Testis (tissue), 3 donors: ENCODE results near the gene ZNF879. TPM values are rescaled to one million over a fixed set of nuclear protein-coding genes. Genes with fewer than 3 reads are reported as not detected.

ENCODE experiments used
- DNase-seq: peaks from one replicate; pipeline ENCODE4 v3.0.0-alpha.2; 2019
- H3K27ac ChIP-seq, 2 donors: fragments of 200-600 bp; sonication (generic); one replicate each; pipeline ENCODE4 v1.5.1; 2019
- H3K27me3 ChIP-seq: fragments of 200-600 bp; sonication (generic); one replicate; pipeline ENCODE4 v1.5.1; 2019
- H3K36me3 ChIP-seq: fragments of 200-600 bp; sonication (generic); one replicate; pipeline ENCODE4 v1.5.1; 2017; ENCODE audit warnings: low read depth; ENCODE audit errors: missing control alignments
- H3K4me1 ChIP-seq: fragments of 200-600 bp; sonication (generic); one replicate; pipeline ENCODE4 v1.5.1; 2019
- H3K4me3 ChIP-seq, 2 donors: fragments of 200-600 bp; sonication (generic); one replicate each; pipeline ENCODE4 v1.5.1; 2017 to 2019
- H3K9me3 ChIP-seq: fragments of 200-600 bp; sonication (generic); one replicate; pipeline ENCODE4 v1.5.1; 2017
- POLR2A ChIP-seq: fragments of 450-650 bp; IDR thresholded peaks from one replicate; pipeline ENCODE4 v1.6.1; 2017; ENCODE audit warnings: antibody characterized with exemption, mild to moderate bottlenecking, moderate library complexity
- WGBS, 2 donors: methylation state at CpG; one replicate each; pipeline ENCODE4 v1.1.5; 2018; 5-methylcytosine and 5-hydroxymethylcytosine counted together
- intact Hi-C: fragments of 100-400 bp; cut with DNase I; formaldehyde crosslinking; loops from one replicate; pipeline ENCODE4 v1.15.1; 2023; ENCODE audit warnings: low total_unique reads
- polyA plus RNA-seq: library from polyadenylated mRNA; stranded (reverse); fragments of 350-450 nt; fragmentation: Illumina TruSeq; extraction: RNeasy Lipid Tissue Mini Kit (QIAGEN cat#74804); gene quantifications from one replicate; pipeline ENCODE4 v1.2.3, GENCODE V29; 2014; ENCODE audit warnings: low read depth, low replicate concordance; ENCODE audit not compliant: insufficient read depth
- total RNA-seq, 2 donors: library from RNA; depleted of rRNA; stranded (reverse); fragments of >200 nt; gene quantifications; one replicate each; pipeline ENCODE4 v1.2.3, GENCODE V29; 2016
- TF ChIP-seq, protein P1 (sequence below), 3 experiments: fragments of 450-650 bp in 2 of 3; fragments of 200-600 bp in 1 of 3; sonication (generic) in 1 of 3; IDR thresholded peaks; one replicate each; pipeline ENCODE4 v1.5.1; 2016 to 2019; ENCODE audit warnings: antibody characterized with exemption in 3 of 3, mild to moderate bottlenecking in 2 of 3, moderate library complexity in 1 of 3

The ZNF879 gene
- total and polyA plus RNA-seq, 3 donors from 2014 or later = 8.4 to 22.8 (median 21.8) TPM

DNA sequence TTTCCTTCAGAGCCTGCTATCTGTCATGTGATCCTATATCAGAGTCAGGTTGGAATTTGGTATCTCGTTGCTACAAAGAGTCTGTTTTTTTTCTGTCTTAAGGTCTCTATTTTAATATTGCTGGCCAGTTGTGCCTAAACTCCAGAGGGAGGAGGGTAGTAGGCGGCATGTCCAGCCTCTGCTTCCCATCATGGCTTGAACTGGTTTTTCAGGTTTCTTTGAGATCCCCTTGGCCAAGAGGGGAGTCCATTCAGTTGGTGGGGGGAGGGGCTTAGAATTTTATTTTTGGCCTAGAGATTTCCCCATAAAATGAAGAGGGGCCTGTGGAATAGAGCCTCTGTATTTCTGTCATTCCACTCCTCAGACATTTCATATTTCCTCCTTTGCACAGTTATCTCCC is 21.2 kb downstream of the ZNF879 start:
- H3K36me3 ChIP-seq = no peaks in the 10 kb centered on the region
- no peak overlapping the region for H3K27ac ChIP-seq
- DNase-seq = no peak
- WGBS, 2 donors = 71 to 80% methylated on average over 2 of the region's 2 CpGs
- no peak overlapping the region for H3K4me3 ChIP-seq
- no peaks in the 10 kb centered on the region for H3K9me3 ChIP-seq
- no peaks in the 10 kb centered on the region for H3K27me3 ChIP-seq
- no peaks in the 10 kb centered on the region for H3K4me1 ChIP-seq
- no peak for TF ChIP-seq POLR2A
- TF ChIP-seq, protein P1, sequence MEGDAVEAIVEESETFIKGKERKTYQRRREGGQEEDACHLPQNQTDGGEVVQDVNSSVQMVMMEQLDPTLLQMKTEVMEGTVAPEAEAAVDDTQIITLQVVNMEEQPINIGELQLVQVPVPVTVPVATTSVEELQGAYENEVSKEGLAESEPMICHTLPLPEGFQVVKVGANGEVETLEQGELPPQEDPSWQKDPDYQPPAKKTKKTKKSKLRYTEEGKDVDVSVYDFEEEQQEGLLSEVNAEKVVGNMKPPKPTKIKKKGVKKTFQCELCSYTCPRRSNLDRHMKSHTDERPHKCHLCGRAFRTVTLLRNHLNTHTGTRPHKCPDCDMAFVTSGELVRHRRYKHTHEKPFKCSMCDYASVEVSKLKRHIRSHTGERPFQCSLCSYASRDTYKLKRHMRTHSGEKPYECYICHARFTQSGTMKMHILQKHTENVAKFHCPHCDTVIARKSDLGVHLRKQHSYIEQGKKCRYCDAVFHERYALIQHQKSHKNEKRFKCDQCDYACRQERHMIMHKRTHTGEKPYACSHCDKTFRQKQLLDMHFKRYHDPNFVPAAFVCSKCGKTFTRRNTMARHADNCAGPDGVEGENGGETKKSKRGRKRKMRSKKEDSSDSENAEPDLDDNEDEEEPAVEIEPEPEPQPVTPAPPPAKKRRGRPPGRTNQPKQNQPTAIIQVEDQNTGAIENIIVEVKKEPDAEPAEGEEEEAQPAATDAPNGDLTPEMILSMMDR (IDR thresholded peaks at IDR 0.05) = no peak
- intact Hi-C loops = no loop called here

DNA sequence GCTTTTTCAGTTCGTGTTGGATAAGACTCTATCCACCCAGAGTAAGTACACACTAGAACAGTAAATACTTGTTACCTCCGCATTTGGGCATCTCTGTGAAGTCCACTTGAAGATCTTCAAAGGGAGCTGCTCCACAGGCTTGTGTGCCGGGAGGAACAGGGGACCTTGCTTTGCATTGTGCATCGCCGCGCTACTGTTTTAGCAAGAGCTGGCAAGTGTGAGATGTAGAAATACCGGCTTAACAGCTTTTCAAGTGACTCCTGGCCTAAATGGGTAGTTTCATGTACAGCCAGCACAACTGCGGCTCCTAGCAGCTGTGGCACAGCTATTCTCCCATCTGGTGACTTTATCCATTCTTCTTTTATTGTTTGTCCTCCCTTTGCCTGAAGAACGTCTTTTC is 28.2 kb downstream of the ZNF879 start:
- no peaks in the 10 kb centered on the region for H3K27me3 ChIP-seq
- H3K4me3 ChIP-seq = no peak overlapping the region
- WGBS, 2 donors = 84 to 93% methylated on average over 9 of the region's 9 CpGs
- no peak for TF ChIP-seq POLR2A
- TF ChIP-seq, protein P1 (IDR thresholded peaks at IDR 0.05) = no peak
- no peaks in the 10 kb centered on the region for H3K4me1 ChIP-seq
- H3K9me3 ChIP-seq = no peaks in the 10 kb centered on the region
- DNase-seq = no peak
- H3K27ac ChIP-seq = no peak overlapping the region
- H3K36me3 ChIP-seq = no peaks in the 10 kb centered on the region
- intact Hi-C loops = no loop called here

DNA sequence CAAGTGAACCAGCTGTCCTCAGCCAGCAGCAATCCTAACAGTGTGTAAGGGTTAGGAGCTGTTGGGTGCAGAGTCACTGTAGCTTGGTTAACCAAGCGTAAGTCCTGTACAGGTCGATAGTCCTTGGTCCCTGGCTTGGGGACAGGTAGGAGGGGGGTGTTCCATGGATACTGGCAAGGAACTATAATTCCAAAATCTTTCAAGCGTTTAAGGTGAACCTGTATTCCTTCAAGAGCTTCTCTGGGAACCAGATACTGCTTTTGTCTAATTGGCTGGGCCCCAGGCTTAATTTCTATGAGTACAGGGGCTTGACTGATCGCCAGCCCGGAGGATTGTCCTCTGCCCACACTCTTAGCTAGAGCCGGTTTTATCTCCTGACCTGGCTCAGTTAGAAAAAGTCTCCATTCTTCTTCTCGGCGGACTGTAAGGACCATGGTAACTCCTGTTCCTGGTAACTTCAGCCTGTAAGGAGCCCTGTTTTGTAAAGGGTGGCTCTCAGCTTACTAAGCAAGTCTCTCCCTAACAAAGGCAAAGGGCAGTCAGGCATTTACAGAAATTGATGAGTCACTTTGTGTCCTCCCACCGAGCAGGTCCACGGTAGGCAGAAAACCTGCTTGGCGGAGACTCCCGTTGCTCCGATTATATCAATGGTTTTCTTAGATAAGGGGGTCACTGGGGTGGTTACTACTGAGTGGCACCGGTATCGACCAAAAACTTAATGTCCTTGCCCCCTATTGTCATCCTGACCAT is 30.6 kb downstream of the ZNF879 start:
- Histone ChIP-seq H3K36me3 (no peaks in the 10 kb centered on the region), H3K4me1 (no peaks in the 10 kb centered on the region), H3K27ac (no peak overlapping the region), H3K4me3 (no peak overlapping the region), H3K27me3 (no peaks in the 10 kb centered on the region), H3K9me3 (no peaks in the 10 kb centered on the region)
- 78% methylated on average over 14 to 15 of the region's 15 CpGs for WGBS, 2 donors
- intact Hi-C loops = no loop called here
- TF ChIP-seq, protein P1 (IDR thresholded peaks at IDR 0.05) = no peak
- no peak for TF ChIP-seq POLR2A
- no peak for DNase-seq

DNA sequence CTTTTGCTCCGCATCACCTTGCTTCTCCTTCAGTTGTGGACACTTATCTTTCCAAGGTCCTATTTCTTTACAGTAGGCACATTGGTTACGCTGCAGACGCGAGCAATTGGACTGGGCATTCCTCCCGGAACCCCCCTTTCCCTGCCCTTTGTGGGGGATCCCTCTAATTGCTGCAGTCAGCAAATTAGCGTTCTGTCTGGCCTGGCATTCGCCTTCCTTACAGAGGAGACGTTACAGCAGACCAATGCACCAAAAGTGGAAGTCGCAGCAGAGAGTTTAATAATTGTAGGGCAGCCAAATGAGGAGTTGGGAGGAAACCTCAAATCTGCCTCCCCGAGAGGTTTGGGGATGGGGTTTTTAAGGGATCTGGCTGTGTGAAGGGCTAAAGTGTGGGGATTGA is 31.3 kb downstream of the ZNF879 start:
- TF ChIP-seq POLR2A = no peak
- TF ChIP-seq, protein P1 (IDR thresholded peaks at IDR 0.05) = no peak
- Histone ChIP-seq H3K4me1 (no peaks in the 10 kb centered on the region), H3K36me3 (no peaks in the 10 kb centered on the region), H3K9me3 (no peaks in the 10 kb centered on the region), H3K27me3 (no peaks in the 10 kb centered on the region), H3K4me3 (no peak overlapping the region), H3K27ac (no peak overlapping the region)
- intact Hi-C loops = no loop called here
- WGBS, 2 donors = 73 to 86% methylated on average over 10 of the region's 10 CpGs
- no peak for DNase-seq

DNA sequence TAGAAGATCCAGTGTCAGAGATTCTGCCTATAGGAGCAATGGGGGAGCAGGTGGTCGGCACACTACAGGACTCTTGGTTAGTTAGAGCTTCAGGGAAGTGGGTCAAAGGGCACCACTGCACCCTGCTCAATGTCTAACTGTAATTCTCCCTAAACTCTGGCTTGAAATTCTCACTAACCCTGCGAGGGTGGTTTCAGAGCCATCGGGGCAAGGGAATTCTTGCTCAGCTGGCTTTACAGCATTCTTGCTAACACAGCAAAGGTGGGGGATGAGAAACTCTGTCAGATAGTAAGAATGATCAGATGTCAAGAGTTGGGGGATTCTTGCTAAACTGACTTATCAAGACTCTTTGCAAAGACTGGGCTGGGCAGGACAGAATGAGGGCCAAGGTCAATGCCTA is 31.8 kb downstream of the ZNF879 start:
- intact Hi-C loops = no loop called here
- H3K4me3 ChIP-seq = no peak overlapping the region
- TF ChIP-seq, protein P1 (IDR thresholded peaks at IDR 0.05) = no peak
- TF ChIP-seq POLR2A = no peak
- DNase-seq = no peak
- H3K27me3 ChIP-seq = no peaks in the 10 kb centered on the region
- no peaks in the 10 kb centered on the region for H3K4me1 ChIP-seq
- H3K36me3 ChIP-seq = no peaks in the 10 kb centered on the region
- 69 to 82% methylated on average over 3 of the region's 3 CpGs for WGBS, 2 donors
- H3K27ac ChIP-seq = no peak overlapping the region
- no peaks in the 10 kb centered on the region for H3K9me3 ChIP-seq
